Esophagus muscularis mucosa (tissue), 3 donors: ENCODE data around the gene HMMR.

ENCODE experiments used
- CTCF ChIP-seq, 3 experiments: fragments of 200-600 bp in 2 of 3; fragments of 450-650 bp in 1 of 3; sonication (generic) in 2 of 3; IDR thresholded peaks; one replicate each; pipeline ENCODE4 v1.5.1; 2017 to 2019; ENCODE audit warnings: antibody characterized with exemption in 3 of 3, mild to moderate bottlenecking in 2 of 3, moderate library complexity in 1 of 3
- POLR2A ChIP-seq: fragments of 450-650 bp; IDR thresholded peaks from one replicate; pipeline ENCODE4 v1.6.1; 2017; ENCODE audit warnings: antibody characterized with exemption, moderate library complexity, mild to moderate bottlenecking, low read depth

DNA sequence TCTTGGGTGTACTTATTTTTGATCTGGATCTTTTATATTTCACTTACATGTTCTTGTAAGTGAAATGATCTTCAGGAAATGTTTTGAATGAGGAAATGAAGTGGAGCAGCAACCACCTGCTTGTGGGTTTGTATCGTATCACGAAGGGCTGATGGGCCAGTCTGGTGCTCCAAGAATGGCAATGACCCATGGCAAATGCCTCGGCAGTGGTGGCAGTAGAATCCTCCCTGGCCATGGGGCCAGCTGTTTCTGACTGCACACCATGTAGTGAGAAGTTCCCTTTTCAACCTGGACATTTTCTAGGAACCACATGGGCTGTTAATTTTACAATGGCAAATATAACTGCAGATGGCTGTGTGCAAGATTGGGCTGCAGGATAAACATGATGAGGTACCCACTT, 74.9 kb downstream of the HMMR start:
- TF ChIP-seq POLR2A (no peak), CTCF (IDR thresholded peaks at IDR 0.05) (no peak)
